ENCODE measurements around the gene CYP4V2.
"Not testable (repeated sequence)": the region's sequence is repeated elsewhere in the genome, so short reads cannot be mapped to it uniquely, and the experiment has no call there.

CYP4V2 gene

GRCh38 chr4:186234367-186234766 is 43.0 kb downstream of the CYP4V2 start:
- DNase-seq (ENCODE audit: low read depth in 2 of 2) = no peak

GRCh38 chr4:186236126-186236525 is 44.8 kb downstream of the CYP4V2 start:
- DNase-seq (ENCODE audit: low read depth in 2 of 2) = no peak

- DNase-seq (ENCODE audit: low read depth in 2 of 2) = no peak
These were observed 49.1 kb downstream of the CYP4V2 start for GRCh38 chr4:186240452-186240847.

GRCh38 chr4:186240848-186241491 is 49.6 kb downstream of the CYP4V2 start:
- DNase-seq (ENCODE audit: low read depth in 2 of 2) = no peak

GRCh38 chr4:186241616-186242015 is 50.2 kb downstream of the CYP4V2 start:
- DNase-seq (ENCODE audit: low read depth in 2 of 2) = no peak

GRCh38 chr4:186242031-186242430 is 50.7 kb downstream of the CYP4V2 start:
- DNase-seq (ENCODE audit: low read depth in 2 of 2) = not testable (repeated sequence)

- no peak for DNase-seq (ENCODE audit: low read depth in 2 of 2)
These were observed 52.0 kb downstream of the CYP4V2 start for GRCh38 chr4:186243331-186243730.

- DNase-seq (ENCODE audit: low read depth in 2 of 2) = no peak
These were observed 53.5 kb downstream of the CYP4V2 start for GRCh38 chr4:186244835-186245234.

GRCh38 chr4:186247062-186247752 is 55.8 kb downstream of the CYP4V2 start:
- DNase-seq (ENCODE audit: low read depth in 2 of 2) = not testable (repeated sequence)

- DNase-seq (ENCODE audit: low read depth in 2 of 2) = no peak
These were observed 57.3 kb downstream of the CYP4V2 start for GRCh38 chr4:186248643-186249042.

- DNase-seq (ENCODE audit: low read depth in 2 of 2) = no peak
These were observed 58.7 kb downstream of the CYP4V2 start for GRCh38 chr4:186249785-186250754.

GRCh38 chr4:186250760-186251159 is 59.4 kb downstream of the CYP4V2 start:
- no peak for DNase-seq (ENCODE audit: low read depth in 2 of 2)

- DNase-seq (ENCODE audit: low read depth in 2 of 2) = no peak
These were observed 63.8 kb downstream of the CYP4V2 start for GRCh38 chr4:186255122-186255521.

- DNase-seq (ENCODE audit: low read depth in 2 of 2) = no peak
These were observed 66.9 kb downstream of the CYP4V2 start for GRCh38 chr4:186258216-186258811.

GRCh38 chr4:186260117-186260503 is 68.7 kb downstream of the CYP4V2 start:
- no peak for DNase-seq (ENCODE audit: low read depth in 2 of 2)

Measured in stimulated activated CD8-positive, alpha-beta memory T cell treated with anti-CD3 and anti-CD28 coated beads, Interleukin-15, amount 100 ng/mL, for 4 hours (primary cell).